K562 (cell line): Measurements from ENCODE around the gene ADAMTS14. TPM values are rescaled to one million over a fixed set of nuclear protein-coding genes. Genes with fewer than 3 reads are reported as not detected.

Source experiments
- AFF1 ChIP-seq, 2 experiments: fragments of 450-650 bp; IDR thresholded peaks; 2 replicates each; pipeline ENCODE4 v1.6.1; 2018; ENCODE audit warnings: mild to moderate bottlenecking in 2 of 2, low read depth in 1 of 2; ENCODE audit not compliant: partially characterized antibody in 2 of 2
- ARID3B ChIP-seq: fragments of 250-450 bp; sonication (Bioruptor Pico); IDR thresholded peaks from 2 replicates; pipeline ENCODE4 v1.4.0; 2020; ENCODE audit warnings: borderline replicate concordance
- CREB1 ChIP-seq, 2 experiments: sonication (generic) in 1 of 2; formaldehyde crosslinking in 1 of 2; IDR thresholded peaks; 2 replicates each; pipeline versions ENCODE4 v1.6.1 to v1.8.0; 2012 to 2022; ENCODE audit warnings: inconsistent platforms in 1 of 2, mild to moderate bottlenecking in 1 of 2, missing genetic modification reagents in 1 of 2, moderate library complexity in 1 of 2
- CREB3L1 ChIP-seq: fragments of 450-650 bp; IDR thresholded peaks from 2 replicates; pipeline ENCODE4 v1.6.1; 2014; ENCODE audit warnings: low read depth, mild to moderate bottlenecking, moderate library complexity, borderline replicate concordance
- CTBP1 ChIP-seq: fragments of 450-650 bp; IDR thresholded peaks from 2 replicates; pipeline ENCODE4 v1.6.1; 2016; ENCODE audit warnings: borderline replicate concordance
- HDGF ChIP-seq: fragments of 450-650 bp; IDR thresholded peaks from 2 replicates; pipeline ENCODE4 v1.6.1; 2016
- NR2C1 ChIP-seq, 2 experiments: fragments of 450-650 bp; IDR thresholded peaks; 2 replicates each; pipeline ENCODE4 v1.6.1; 2017; ENCODE audit warnings: mild to moderate bottlenecking in 2 of 2, antibody characterized with exemption in 1 of 2, inconsistent platforms in 1 of 2, missing compliant biosample characterization in 1 of 2, missing genetic modification characterization in 1 of 2
- SIN3A ChIP-seq, 2 experiments: fragments of 150-350 bp in 1 of 2; IDR thresholded peaks; 2 replicates each; pipeline ENCODE4 v1.6.1; 2011 to 2016; ENCODE audit warnings: borderline replicate concordance in 2 of 2, low read depth in 2 of 2, low read length in 2 of 2, mild to moderate bottlenecking in 2 of 2, moderate library complexity in 2 of 2; ENCODE audit not compliant: control insufficient read depth in 1 of 2
- YY1 ChIP-seq, 3 experiments: IDR thresholded peaks; 2 replicates each; pipeline ENCODE4 v1.6.1; 2011; ENCODE audit warnings: low read length in 2 of 3, mild to moderate bottlenecking in 2 of 3, moderate library complexity in 2 of 3, borderline replicate concordance in 1 of 3, control low read depth in 1 of 3, low read depth in 1 of 3; ENCODE audit not compliant: insufficient read depth in 3 of 3, insufficient replicate concordance in 2 of 3, control insufficient read depth in 1 of 3, insufficient read length in 1 of 3; ENCODE audit errors: extremely low read depth in 1 of 3
- ZNF12 ChIP-seq: sonication (generic); formaldehyde crosslinking; IDR thresholded peaks from 2 replicates; pipeline ENCODE4 v1.4.0; 2020; ENCODE audit warnings: mild to moderate bottlenecking, missing genetic modification reagents
- ZNF280B ChIP-seq: fragments of 250-450 bp; sonication (Bioruptor Pico); IDR thresholded peaks from 2 replicates; pipeline ENCODE4 v1.5.1; 2021; ENCODE audit warnings: mild to moderate bottlenecking
- ZNF584 ChIP-seq: fragments of 200-800 bp; sonication (Bioruptor generic); IDR thresholded peaks from 2 replicates; pipeline ENCODE4 v1.6.1; 2016; ENCODE audit warnings: low read depth, mild to moderate bottlenecking, missing genetic modification characterization, missing compliant biosample characterization
- ZNF695 ChIP-seq: fragments of 450-650 bp; formaldehyde crosslinking; IDR thresholded peaks from 2 replicates; pipeline ENCODE4 v1.4.0; 2020; ENCODE audit warnings: mild to moderate bottlenecking, moderate library complexity
- ZNF830 ChIP-seq: fragments of 250-450 bp; sonication (Bioruptor Pico); IDR thresholded peaks from 2 replicates; pipeline ENCODE4 v1.5.0; 2021; ENCODE audit warnings: mild to moderate bottlenecking
- polyA plus RNA-seq, 8 experiments: library from polyadenylated mRNA; depleted of rRNA in 4 of 8; stranded (reverse) in 5 of 8; unstranded in 3 of 8; fragments of >200 nt; fragmentation: Nextera tagmentation in 2 of 8; fragmentation: Illumina TruSeq in 1 of 8; extraction: Ambion mirVana in 2 of 8; extraction: Trizol in 1 of 8; gene quantifications; 2 replicates each; pipeline versions ENCODE4 v1.2.1 to v1.2.3, GENCODE V29; 2011 to 2014; ENCODE audit warnings: inconsistent platforms in 1 of 8, missing spikeins in 1 of 8
- total RNA-seq, 7 experiments: library from RNA; depleted of rRNA in 6 of 7; stranded (reverse); fragments of >200 nt in 6 of 7; fragmentation: Illumina TruSeq in 2 of 7; extraction: Trizol in 2 of 7; gene quantifications; 2 replicates each; pipeline versions ENCODE4 v1.2.1 to v1.2.3, GENCODE V29; 2011 to 2021; ENCODE audit warnings: low replicate concordance in 1 of 7

Gene ADAMTS14
- total and polyA plus RNA-seq, 9 of the 15 experiments (the other 6 are each of a cell fraction or from before 2014, with no cell fraction given) = 0.04 to 37.4 (median 15.9) TPM

GRCh38 chr10:70672165-70673042, at the start of gene ADAMTS14 (continued):
- TF ChIP-seq AFF1 (IDR thresholded peaks at IDR 0.05; ENCODE audit: low read depth in 1 of 2, partially characterized antibody in 2 of 2) (peak; percentile 2 to 5), YY1 (IDR thresholded peaks at IDR 0.05; ENCODE audit: borderline replicate concordance in 1 of 3, control insufficient read depth in 1 of 3, extremely low read depth in 1 of 3, insufficient read depth in 3 of 3, insufficient read length in 1 of 3, insufficient replicate concordance in 2 of 3, low read depth in 1 of 3, low read length in 2 of 3) (peak in 1 of 3 experiments; percentile 75), ZNF12 (CRISPR knock-in tag) (peak; percentile 54; the same call in 1 of the 2 replicates), ZNF695 (CRISPR knock-in tag) (no peak), CREB3L1 (0 out of 2 replicates have a peak, but pooled peaks have one; percentile 68), ARID3B (CRISPR knock-in tag) (peak; percentile 5; the same call in 1 of the 2 replicates), NR2C1 (IDR thresholded peaks at IDR 0.05) (no peak), NR2C1 (tag; IDR thresholded peaks at IDR 0.05) (no peak), CREB1 (IDR thresholded peaks at IDR 0.05) (no peak; the same call in 1 of the 2 replicates), CREB1 (CRISPR knock-in tag; IDR thresholded peaks at IDR 0.05) (0 out of 2 replicates have a peak, but pooled peaks have one; percentile 21), CTBP1 (peak; percentile 73), ZNF584 (CRISPR knock-in tag) (peak; percentile 38; the same call in 1 of the 2 replicates), SIN3A (IDR thresholded peaks at IDR 0.05; ENCODE audit: borderline replicate concordance in 2 of 2, control insufficient read depth in 1 of 2, low read depth in 2 of 2, low read length in 2 of 2) (peak; percentile 18 to 34; a peak in 2 of 4 replicates), ZNF830 (0 out of 2 replicates have a peak, but pooled peaks have one; percentile 59), HDGF (no peak), ZNF280B (CRISPR knock-in tag) (0 out of 2 replicates have a peak, but pooled peaks have one; percentile 24)
